Urinary bladder (tissue), 4 donors: Measurements from ENCODE around the gene TAPBPL. TPM values are rescaled to one million over a fixed set of nuclear protein-coding genes. Genes with fewer than 3 reads are reported as not detected.
"Not testable (repeated sequence)": the region's sequence is repeated elsewhere in the genome, so short reads cannot be mapped to it uniquely, and the experiment has no call there.

Experiments used
- DNase-seq: peaks from one replicate; pipeline ENCODE4 v3.0.0-alpha.2; 2015; ENCODE audit errors: extremely low spot score
- H3K27ac ChIP-seq: one replicate; pipeline ENCODE4 v1.5.1; 2013; ENCODE audit warnings: low read depth, mild to moderate bottlenecking, moderate library complexity
- H3K36me3 ChIP-seq: one replicate; pipeline ENCODE4 v1.6.1; 2013; ENCODE audit warnings: mild to moderate bottlenecking, moderate library complexity; ENCODE audit not compliant: insufficient read depth
- H3K4me1 ChIP-seq: one replicate; pipeline ENCODE4 v1.6.1; 2013; ENCODE audit warnings: mild to moderate bottlenecking, moderate library complexity; ENCODE audit not compliant: insufficient read depth
- H3K4me3 ChIP-seq: one replicate; pipeline ENCODE4 v1.5.1; 2013; ENCODE audit warnings: low read depth, low read length
- WGBS: extraction: QIAGEN DNeasy Blood & Tissue Kit; methylation state at CpG from one replicate; pipeline ENCODE4 v1.1.7; 2013; 5-methylcytosine and 5-hydroxymethylcytosine counted together
- polyA plus RNA-seq: library from polyadenylated mRNA; stranded (reverse); fragments of 200-250 nt; gene quantifications from one replicate; pipeline ENCODE4 v1.2.3, GENCODE V29; 2013
- total RNA-seq: library from RNA; depleted of rRNA; stranded (reverse); fragments of >200 nt; gene quantifications from one replicate; pipeline ENCODE4 v1.2.3, GENCODE V29; 2014
- donor health status: healthy with polysubstance abuse.
- donor health status: healthy.

The TAPBPL gene
- total and polyA plus RNA-seq, 2 donors: 11.1 to 21.8 TPM

DNA sequence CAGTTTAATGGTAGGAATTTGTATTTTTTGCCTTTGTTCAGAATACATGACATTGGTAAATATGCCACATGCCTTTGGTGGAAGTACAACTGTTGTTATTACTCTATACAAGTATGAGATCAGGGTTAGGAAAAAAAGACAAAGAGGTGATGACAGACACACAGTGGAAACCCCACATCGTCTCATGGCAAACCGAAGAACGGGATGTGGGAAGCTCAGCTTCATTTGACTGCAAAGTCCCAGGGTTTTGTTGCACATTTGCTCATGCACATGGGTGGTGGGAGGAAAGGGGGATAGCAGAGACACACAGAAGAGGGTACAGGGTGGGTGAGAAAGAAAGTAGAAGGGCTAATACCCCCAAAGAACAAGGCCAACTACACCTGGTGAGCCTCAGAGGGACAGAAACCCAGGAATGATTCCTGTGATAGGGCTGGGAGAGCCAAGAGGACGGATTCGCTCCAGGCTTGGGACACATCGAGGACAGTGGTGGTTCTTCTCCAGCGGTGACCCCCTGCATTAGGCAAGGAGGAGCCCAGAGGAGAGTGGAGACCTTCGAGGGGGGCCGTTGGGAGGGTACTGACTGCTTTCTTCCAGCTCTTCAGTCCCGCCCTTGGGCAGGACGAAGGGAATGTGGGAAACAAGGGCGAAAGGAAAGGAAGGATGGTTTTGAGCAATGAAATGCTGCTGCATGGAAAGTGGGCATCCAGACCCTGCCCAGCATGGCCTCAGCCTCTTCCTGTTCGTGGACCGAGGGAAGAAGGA lies 10.6 kb downstream of the TAPBPL start:
- Histone ChIP-seq H3K4me1 (no peaks in the 10 kb centered on the region), H3K36me3 (no peaks in the 10 kb centered on the region), H3K27ac (no peak overlapping the region), H3K4me3 (no peak overlapping the region)
- WGBS: 85% methylated on average over 14 of the region's 14 CpGs
- DNase-seq: no peak

DNA sequence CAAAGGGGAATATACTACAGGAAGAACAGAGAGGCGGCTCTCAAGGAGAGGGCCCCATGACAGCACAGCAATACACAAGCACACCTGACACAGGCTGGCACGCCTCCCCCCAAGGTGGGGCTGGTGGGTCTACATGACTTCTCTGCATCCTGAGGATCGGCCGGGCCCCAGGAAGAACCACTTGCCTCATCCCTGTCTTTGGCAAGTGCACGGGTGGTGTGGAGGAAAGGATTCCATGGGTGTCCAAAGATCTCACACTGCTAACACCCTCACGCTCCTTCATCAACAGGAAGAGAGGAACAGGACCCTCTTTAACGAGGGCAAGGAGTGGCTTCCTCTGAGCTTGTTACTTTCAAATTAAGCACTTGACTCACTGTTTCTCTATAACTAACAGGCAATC lies 11.4 kb downstream of the TAPBPL start:
- Histone ChIP-seq H3K4me3 (no peak overlapping the region), H3K36me3 (no peaks in the 10 kb centered on the region), H3K27ac (no peak overlapping the region), H3K4me1 (no peaks in the 10 kb centered on the region)
- 79% methylated on average over 7 of the region's 7 CpGs for WGBS
- no peak for DNase-seq

DNA sequence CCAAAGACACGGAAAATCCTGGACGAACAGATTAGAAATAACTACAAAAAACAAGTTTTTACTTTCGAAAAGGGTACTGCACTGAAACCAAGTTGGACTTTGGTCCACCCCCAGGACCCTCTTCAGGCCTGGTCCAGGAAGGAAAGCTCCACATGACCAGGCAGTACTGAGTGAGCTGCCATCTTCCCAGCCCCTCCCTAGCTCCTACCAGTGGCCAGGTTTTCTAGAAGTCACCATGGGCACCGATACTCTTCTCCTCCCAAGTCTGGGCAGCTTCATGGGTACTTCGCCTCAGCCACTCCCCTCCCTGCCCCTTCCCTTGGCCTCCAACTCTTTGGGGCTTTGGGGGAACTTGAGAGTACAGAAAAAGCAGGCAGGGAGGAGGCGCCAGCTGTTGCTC lies 12.0 kb downstream of the TAPBPL start:
- Histone ChIP-seq H3K36me3 (no peaks in the 10 kb centered on the region), H3K4me3 (no peak overlapping the region), H3K27ac (no peak overlapping the region), H3K4me1 (no peaks in the 10 kb centered on the region)
- 89% methylated on average over 6 of the region's 6 CpGs for WGBS
- no peak for DNase-seq

DNA sequence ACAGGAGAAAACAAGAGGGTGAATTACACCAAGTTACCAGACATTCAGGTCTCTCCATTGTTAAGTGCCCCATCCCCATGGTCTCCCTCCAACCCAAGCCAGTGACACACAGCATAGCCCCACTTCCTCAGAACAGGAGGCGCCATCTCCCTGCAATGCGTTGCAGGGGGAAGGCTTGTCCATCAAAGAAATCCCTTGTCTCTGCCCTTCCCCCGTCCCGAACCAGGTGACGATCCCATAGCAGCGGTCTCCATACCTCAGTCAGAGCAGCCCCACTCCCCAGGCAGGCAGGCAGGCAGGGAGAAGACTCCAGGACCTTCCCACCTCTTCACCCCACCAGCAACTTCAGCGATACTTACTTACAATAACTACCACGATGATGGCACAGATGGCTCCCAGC lies 12.7 kb downstream of the TAPBPL start:
- no peaks in the 10 kb centered on the region for H3K36me3 ChIP-seq
- no peaks in the 10 kb centered on the region for H3K4me1 ChIP-seq
- 92% methylated on average over 8 of the region's 8 CpGs for WGBS
- H3K27ac ChIP-seq: no peak overlapping the region
- H3K4me3 ChIP-seq: no peak overlapping the region
- DNase-seq: no peak

GRCh38 chr12:6465467-6466183 lies 13.8 kb downstream of the TAPBPL start:
- H3K4me1 ChIP-seq: no peaks in the 10 kb centered on the region
- H3K4me3 ChIP-seq: no peak overlapping the region
- no peak for DNase-seq

DNA sequence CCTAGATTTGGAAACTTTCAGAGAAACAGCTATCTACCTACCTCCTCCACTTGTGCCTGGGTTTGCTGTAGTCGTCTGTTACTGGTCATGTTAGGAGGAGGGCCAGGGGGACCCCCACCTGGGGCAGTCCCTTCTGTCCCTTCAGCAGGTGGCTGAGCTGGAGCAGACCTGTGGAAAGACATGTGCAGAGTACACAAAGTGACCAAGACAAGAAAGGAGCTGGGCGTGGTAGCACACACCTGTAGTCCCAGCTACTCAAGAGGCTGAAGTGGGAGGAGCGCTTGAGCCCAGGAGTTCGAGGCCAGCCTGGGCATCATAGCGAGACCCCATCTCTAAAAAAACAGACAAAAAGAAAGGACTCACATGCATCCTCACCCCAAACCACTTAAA lies 14.3 kb downstream of the TAPBPL start:
- Histone ChIP-seq H3K4me3 (no peak overlapping the region), H3K27ac (no peak overlapping the region), H3K36me3 (no peaks in the 10 kb centered on the region), H3K4me1 (no peaks in the 10 kb centered on the region)
- no peak for DNase-seq
- 95% methylated on average over 5 of the region's 5 CpGs for WGBS

More at GRCh38 chr12:6465467-6466183, 13.8 kb downstream of the TAPBPL start:
- Histone ChIP-seq H3K36me3 (no peaks in the 10 kb centered on the region), H3K27ac (no peak overlapping the region)
- 35% methylated on average over 6 of the region's 6 CpGs for WGBS

- H3K4me1 ChIP-seq, DNase-seq, H3K27ac ChIP-seq, H3K36me3 ChIP-seq, H3K4me3 ChIP-seq: not testable (repeated sequence)
- 81% methylated on average over 4 of the region's 4 CpGs for whole genome bisulfite sequencing
Observed at GRCh38 chr12:6466751-6467150, 14.9 kb downstream of the TAPBPL start.

DNA sequence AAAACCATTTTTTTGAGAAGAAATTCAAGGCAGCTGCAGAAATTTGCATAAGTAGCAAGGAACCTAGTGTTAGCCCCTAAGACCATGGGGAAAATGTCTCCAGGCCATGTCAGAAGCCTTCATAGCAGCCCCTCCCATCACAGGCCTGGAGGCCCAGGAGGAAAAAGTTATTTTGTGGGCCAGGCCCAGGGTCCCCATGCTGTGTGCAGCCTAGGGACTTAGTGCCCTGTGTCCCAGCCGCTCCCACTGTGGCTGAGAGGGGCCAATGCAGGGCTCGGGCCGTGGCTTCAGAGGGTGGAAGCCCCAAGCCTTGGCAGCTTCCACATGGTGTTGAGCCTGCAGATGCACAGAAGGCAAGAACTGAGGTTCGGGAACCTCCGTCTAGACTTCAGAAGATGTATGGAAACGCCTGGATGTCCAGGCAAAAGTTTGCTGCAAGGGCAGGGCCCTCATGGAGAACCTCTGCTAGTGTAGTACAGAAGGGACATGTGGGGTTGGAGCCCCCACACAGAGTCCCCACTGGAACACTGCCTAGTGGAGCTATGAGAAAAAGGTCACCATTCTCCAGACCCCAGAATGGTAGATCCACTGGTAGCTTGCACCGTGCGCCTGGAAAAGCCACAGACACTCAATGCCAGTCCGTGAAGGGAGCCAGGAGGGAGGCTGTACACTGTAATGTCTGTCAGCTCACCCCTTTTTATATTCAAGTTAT lies 15.9 kb downstream of the TAPBPL start:
- not testable (repeated sequence) for H3K4me3 ChIP-seq, DNase-seq, H3K4me1 ChIP-seq, H3K27ac ChIP-seq, H3K36me3 ChIP-seq
- WGBS: 95% methylated on average over 9 of the region's 9 CpGs

- DNase-seq: no peak
- no peak overlapping the region for H3K27ac ChIP-seq
- no peak overlapping the region for H3K4me3 ChIP-seq
- H3K36me3 ChIP-seq: no peaks in the 10 kb centered on the region
- H3K4me1 ChIP-seq: no peaks in the 10 kb centered on the region
Observed at GRCh38 chr12:6468283-6468575, 16.4 kb downstream of the TAPBPL start.

- no peak overlapping the region for H3K4me3 ChIP-seq
- DNase-seq: no peak
- no peaks in the 10 kb centered on the region for H3K36me3 ChIP-seq
- H3K27ac ChIP-seq: no peak overlapping the region
- no peaks in the 10 kb centered on the region for H3K4me1 ChIP-seq
- 82% methylated on average over 6 of the region's 6 CpGs for WGBS
Observed at GRCh38 chr12:6469092-6469491, 17.2 kb downstream of the TAPBPL start.

- no peak for DNase-seq
- no peaks in the 10 kb centered on the region for H3K4me1 ChIP-seq
- WGBS: 14% methylated on average over 16 of the region's 16 CpGs
- H3K4me3 ChIP-seq: peak overlapping the region; percentile 72
- H3K27ac ChIP-seq: peak overlapping the region; percentile 63
- H3K36me3 ChIP-seq: no peaks in the 10 kb centered on the region
Observed at GRCh38 chr12:6469609-6470374, 17.9 kb downstream of the TAPBPL start.

GRCh38 chr12:6470375-6471163 lies 18.7 kb downstream of the TAPBPL start, which contains the start of gene VAMP1:
Gene VAMP1 (minus strand): TSS chr12:6470677. CDS start chr12:6470531, 146 bp downstream.
- H3K4me1 ChIP-seq: no peaks in the 10 kb centered on the region
- peak within 1 kb of the TSS; percentile 70 for H3K27ac ChIP-seq
- DNase-seq: peak; percentile 94
- peak within 1 kb of the TSS; percentile 72 for H3K4me3 ChIP-seq
- H3K36me3 ChIP-seq: no peaks in the 10 kb centered on the region
- under 1% methylated on average over 69 of the region's 69 CpGs for WGBS

DNA sequence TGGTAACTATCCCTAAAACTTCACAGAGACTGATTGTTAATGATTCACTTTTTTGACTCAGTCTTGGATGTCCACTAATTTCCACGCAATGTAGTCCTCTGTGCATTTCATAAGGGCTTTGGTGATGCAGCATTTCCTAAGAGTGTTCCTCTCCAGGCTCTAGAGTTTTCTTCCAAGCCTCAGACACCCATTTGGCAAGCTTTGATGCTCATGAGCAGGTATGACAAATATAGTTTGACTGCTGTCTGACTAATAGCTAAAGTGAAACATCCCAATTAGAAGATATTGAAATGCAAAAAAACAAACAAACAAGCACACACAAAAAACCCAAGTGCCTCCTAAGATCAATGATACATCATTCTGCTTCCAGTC lies 20.1 kb downstream of the TAPBPL start:
- DNase-seq: no peak
- peaks cover 2% of the 10 kb centered on the region for H3K4me1 ChIP-seq
- H3K36me3 ChIP-seq: no peaks in the 10 kb centered on the region
- no peak overlapping the region for H3K4me3 ChIP-seq
- no peak overlapping the region for H3K27ac ChIP-seq
- WGBS: 93% methylated on average over 1 of the region's 1 CpG
